ENCODE data around the gene MALRD1.

Gene MALRD1

DNA sequence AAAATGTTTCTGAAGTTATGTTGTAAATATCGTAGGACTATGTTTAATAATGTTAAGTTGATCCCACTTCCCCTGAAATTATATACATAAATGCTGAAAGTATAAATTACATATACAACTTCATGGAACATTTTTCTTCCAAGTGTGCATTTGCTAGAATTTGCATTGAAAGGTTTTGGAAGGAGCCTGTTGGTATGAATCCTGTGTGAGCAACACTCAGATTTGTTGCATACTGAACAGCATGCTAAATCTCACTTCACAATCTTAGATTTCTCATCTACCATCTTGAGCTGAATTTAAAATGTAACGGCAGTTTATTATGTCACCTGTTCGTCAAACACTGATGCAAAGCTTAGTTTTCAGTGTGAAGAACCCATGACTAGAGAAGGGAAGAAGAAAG is 172.6 kb downstream of the MALRD1 start:
- DNase-seq (ENCODE audit: low read depth in 2 of 2), result no peak

DNA sequence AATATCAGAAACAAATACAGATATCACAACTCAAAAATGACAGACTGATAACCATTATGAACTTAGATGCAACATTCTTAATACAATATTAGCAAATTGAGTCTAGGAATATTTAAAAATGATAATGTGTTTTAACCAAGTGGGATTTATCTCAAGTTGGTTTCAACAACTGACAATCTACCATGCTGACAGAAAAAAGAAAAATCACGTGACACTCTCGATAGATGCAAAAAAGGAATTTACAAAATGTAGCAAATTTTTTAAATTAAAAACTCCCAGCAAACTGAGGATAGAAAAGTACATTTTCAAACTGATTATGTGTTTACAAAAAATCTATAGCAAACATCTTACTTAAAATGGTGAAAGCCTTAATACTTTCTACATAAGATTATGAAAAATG is 177.4 kb downstream of the MALRD1 start:
- DNase-seq (ENCODE audit: low read depth in 2 of 2), result no peak

DNA sequence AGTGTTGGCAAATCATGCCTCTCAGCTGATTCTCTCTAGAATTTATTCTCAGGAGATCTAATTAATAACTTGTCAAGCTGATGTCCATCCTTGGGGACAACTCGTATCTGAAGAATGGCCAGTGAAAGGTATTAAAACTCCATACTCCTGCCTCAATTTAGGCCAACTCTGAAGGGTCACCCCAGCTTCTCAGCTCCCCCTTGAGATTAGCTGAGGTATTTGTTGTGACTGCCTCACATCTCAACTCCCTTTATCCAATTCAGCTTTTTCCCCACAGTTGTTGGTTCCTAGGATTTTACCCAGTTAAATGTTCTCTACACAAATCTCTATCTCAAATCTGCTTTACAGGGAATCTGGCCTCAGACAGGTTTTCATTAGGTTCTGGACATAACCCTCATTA is 182.4 kb downstream of the MALRD1 start:
- no peak for DNase-seq (ENCODE audit: low read depth in 2 of 2)

DNA sequence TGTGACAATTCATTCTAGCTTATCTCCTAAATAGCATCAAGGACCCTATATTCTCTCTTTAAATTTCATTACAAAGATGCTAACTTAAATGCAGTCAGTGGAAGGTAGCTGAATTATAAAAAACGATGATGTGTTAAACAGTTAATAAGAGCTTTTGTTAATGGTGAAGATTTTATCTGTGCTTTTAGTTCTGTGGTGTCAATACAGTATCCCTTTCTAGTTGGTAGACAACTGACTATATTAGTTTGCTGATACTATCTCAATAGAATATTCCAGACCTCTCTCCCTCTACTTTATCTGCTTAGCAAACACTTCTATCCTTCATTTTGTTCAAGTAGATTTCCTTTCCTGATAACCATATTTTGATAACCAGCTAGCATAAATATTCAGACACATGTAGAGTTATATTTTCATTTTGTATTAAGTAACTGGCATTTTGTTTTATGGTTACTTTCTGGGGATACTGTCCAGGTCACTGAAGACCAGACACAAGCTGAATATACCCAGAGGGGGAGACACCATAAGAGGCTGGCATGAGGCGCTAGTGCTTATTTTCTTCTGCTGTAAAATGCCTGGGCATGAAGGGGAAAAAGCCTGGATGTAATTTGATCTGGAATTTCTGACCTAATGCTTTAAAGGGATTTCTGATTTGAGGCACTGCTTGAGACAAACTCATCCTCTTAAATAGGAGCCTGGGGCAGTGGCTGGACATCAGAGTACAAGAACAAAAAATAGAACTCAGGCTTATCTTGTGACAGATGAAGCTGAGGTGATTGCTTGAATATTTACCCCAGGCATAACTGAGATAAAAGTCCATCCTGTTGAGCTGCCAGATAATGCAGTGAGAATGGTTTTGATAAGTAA is 197.5 kb downstream of the MALRD1 start:
- no peak for DNase-seq (ENCODE audit: low read depth in 2 of 2)

DNA sequence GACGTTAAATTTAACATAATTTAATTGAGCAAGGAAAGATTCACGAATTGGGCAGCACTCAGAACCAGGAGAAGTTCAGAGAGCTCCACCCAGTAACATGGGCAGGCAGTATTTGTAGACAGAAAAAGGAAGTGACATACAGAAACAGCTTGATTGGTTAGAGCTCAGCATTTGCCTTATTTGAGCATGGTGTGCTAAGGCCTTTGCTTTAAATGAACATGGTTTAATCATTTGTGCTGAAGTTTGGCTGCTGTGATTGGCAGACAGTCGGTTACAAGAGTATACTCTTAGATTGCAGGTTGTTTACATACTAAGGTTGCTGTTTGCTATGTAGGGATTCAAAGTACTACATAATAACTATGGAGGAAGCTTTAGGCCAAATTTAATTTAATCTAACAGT is 199.2 kb downstream of the MALRD1 start:
- no peak for DNase-seq (ENCODE audit: low read depth in 2 of 2)

DNA sequence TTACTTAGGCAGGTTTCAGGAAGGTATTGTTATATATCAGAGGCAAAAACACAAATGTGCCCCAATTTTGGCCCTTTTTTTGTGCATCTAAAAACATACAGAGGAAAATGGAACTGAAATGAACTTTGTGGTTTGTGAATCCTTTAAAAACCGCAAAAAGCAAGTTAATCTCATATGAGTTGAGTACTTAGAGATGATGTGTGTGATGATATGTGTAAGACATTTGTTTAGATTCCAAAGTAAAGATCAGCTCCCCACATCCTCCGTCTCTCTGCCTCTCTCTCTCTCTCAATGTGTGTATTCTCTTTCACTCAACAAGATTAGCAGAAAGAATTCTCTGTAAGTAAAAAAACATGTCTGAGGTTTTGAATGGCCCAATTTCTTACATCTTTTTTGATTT is 201.9 kb downstream of the MALRD1 start:
- DNase-seq (ENCODE audit: low read depth in 2 of 2), result no peak

DNA sequence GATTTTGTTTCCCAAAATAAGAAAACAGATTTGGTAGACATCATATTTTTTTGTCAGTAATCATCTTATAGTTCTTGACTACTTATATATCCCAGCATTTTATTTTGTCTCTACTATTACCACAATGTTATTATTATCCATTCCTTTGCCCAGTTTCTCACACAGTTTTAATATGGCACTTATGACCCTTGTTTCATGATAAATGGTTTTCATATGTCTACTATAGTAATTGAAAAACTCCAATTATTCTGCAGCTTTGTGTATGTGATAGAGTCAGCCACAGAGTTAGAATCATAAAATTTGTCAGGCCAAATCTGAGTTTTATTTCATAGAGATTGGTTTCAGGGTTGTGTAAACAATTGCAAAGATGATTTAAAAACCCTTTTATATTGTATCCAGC is 203.9 kb downstream of the MALRD1 start:
- DNase-seq (ENCODE audit: low read depth in 2 of 2), result no peak

DNA sequence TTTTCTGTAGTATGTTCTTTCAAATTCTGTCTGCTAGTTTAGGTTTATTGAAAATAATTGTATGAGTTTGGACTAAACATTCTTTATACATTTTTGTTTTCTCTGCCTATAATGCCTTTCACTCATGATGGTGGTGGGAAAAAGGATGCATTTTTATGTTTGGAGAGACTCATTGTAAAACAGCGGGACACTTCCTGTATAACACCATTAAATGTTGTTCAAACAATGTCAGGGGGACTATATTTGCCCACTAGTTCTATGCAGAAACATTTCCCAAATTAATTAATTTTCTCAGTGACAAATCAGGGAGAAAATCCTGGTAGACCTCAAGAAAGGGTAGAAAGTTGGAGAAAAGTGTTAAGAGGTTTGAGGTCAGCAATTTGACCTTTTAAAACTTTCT is 207.7 kb downstream of the MALRD1 start:
- DNase-seq (ENCODE audit: low read depth in 2 of 2), result no peak

DNA sequence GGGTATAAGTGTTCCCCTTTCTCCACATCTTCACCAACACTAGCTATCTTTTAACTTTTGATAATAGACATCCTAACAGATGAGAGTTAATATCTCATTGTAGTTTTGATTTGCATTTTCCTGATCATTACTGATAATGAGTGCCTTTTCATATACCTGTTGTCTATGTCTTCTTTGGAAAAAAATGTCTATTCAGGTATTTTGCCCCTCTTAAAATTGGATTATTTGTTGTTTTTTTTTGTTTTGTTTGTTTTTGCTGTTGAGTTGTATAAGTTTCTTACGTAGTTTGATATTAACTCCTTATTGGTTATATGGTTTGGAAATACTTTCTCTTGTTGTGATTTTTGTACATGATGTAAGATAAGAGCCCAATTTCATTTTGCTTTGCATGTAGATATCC is 214.7 kb downstream of the MALRD1 start:
- no peak for DNase-seq (ENCODE audit: low read depth in 2 of 2)

DNA sequence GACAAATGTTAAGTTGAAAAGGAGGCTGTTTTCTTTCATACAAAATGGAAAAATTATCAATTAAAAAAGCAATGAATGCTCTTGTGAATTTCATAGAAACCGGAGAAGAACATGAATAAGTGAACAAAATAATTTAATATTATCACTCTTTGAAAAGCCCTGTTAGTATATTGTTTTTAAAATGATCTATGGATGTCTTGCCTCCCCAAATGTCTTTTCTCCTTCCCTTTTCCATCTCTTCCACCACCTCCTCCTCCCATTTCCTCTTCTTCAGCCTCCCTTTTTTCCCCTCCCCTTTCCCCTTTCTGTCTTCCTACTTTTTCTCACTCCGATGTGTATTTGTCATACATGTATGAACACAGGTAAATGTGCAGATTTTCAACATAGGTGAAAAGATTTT is 234.7 kb downstream of the MALRD1 start:
- DNase-seq (ENCODE audit: low read depth in 2 of 2), result no peak

DNA sequence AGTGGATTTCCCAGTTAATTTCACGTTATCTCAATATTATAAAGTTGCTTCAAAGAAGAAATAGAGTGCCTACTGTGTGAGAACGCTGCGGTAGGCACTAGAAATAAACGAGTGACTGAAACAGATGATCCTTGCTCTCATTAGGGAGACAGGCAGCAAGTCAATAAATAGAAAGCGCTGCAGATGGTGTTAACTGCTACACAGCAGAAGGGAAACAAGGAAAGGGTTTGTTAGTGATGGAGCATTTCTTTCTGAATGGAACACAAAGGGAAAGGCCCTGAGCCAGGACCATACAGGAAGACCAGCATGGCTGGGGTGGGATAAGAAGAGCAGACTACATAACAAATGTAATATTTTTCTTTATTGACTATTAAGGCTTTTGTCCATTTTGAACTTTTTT is 235.2 kb downstream of the MALRD1 start:
- DNase-seq (ENCODE audit: low read depth in 2 of 2), result no peak

DNA sequence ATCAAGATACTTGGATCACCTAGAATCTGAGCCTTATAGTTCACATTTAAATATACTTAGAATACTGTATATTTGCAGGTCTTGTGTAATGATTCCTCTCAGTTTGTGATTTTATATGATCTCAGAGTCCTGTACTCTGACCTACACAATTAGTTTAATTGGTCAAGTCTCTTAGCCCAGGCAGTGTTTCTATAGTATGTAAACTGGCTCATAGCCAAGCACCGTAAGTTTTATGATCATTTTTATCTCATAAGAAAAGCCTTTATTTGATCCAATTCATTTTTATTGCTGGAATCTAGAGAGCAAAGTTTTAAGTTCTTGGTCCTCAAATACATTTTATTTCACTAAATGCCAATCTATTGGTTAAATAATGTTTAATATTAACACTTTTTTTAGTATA is 242.2 kb downstream of the MALRD1 start:
- no peak for DNase-seq (ENCODE audit: low read depth in 2 of 2)

DNA sequence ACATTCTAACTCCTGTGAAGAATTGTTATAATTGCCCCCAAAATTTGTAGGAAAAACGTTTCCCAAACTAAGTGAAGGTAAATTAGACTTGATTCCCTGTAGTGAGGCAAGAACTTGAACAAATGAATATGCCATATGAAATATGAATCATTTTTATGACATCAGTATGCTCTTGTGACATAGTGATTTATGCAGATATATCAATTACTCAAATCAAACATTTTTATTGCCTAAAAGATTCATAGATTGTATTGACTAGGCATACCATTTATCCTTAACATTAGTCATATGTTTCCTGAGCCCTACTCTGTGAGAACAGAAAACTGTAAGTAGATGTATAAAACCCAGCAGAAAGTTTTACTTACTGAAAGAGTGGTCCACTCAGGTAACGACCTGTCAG is 245.6 kb downstream of the MALRD1 start:
- DNase-seq (ENCODE audit: low read depth in 2 of 2), result no peak

DNA sequence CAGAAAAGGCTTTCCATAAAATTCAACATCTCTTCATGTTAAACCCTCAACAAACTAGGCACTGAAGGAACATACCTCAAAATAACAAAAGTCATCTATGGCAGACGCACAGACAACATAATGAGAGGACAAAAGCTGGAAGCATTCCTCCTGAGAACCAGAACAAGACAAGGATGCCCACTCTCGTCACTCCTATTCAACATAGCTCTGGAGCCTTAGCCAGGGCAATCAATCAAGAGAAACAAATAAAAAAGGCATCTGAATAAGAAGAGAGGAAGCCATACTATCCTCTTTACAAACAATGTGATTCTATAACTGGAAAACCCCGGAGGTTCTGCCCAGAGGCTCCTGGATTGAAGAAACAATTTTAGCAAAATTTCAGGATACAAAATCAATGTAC is 251.0 kb downstream of the MALRD1 start:
- no peak for DNase-seq (ENCODE audit: low read depth in 2 of 2)

DNA sequence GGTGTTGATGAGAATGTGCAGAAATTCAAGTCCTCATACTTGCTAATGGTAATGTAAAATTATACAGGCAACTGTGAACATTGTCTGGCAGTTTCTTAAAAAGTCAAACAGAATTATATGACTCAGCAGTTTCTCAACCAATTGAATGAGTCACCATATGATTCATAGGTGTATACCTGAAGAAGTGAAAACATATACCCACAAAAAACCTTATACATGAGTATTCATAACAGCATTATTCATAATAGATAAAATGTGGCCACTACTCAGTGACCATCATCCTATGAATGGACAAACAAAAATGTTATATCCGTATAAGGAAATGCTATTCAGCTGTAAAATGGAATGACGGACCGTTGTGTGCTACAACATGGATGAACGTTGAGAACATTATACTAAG is 253.5 kb downstream of the MALRD1 start:
- DNase-seq (ENCODE audit: low read depth in 2 of 2), result no peak

DNA sequence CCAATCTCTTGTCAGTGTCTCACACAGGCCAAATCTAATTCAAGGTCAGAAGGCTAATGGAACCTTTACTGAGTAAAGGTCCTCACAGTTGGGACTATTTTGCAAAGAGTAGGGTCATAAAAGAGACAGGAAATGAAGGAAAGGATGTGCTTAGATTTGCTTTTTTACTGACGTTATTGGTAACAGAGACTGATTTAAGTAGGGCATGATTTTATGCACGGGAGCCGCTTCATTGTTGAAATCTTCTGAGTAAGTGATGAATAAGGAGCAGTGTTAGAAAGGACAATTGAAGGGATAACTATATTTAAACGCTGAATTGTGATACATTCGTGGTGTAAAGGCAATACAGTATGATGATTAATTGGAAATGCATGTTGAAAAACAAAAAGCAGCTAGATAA is 261.5 kb downstream of the MALRD1 start:
- no peak for DNase-seq (ENCODE audit: low read depth in 2 of 2)

DNA sequence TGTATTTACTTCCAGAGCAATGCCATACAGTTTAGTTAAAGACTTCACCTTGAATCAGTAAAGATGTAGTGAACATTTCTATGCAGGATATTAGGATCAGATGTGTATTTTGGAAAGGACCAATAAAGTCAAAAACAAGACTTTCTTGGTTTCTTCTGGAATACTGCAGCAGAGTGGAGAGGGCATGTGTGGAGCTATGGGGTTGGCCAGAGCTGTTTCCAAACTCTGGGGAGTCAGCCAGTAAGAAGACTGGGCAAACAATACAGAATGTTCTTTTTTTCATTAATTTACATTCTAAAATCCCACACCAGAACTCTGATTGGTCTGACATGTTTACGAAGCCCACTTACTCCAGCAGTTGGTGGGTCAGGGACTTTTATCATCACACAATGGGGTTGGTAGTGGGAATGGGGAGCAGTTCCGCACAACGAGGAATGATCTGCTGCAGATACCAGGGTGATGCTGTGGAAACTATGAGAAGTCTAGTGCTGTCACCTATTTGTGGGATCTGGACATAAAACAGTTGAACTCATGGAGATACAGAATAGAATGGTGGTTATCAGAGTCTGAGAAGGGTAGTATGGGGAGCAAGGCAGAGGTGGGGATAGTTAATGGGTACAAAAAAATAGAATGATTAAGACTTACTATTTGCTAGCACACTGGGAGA is 267.7 kb downstream of the MALRD1 start:
- no peak for DNase-seq (ENCODE audit: low read depth in 2 of 2)

DNA sequence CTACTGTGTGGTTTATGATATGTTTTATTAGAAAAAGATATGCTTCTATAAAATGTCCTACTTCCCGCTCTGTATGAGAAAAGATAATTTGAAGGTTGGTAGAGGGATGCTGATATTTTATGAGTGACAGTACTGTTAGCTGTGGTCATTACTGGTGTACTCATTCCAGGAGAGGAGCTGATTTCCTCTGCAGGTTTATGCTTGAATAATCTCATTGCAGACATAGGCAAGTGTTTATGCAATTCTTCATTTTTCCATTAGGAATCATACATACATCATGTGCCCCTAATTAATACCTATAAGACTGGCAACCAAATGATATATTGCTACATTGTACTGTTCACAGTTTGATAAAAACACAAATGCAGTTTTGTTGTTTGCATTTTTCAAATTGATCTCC is 269.4 kb downstream of the MALRD1 start:
- no peak for DNase-seq (ENCODE audit: low read depth in 2 of 2)

DNA sequence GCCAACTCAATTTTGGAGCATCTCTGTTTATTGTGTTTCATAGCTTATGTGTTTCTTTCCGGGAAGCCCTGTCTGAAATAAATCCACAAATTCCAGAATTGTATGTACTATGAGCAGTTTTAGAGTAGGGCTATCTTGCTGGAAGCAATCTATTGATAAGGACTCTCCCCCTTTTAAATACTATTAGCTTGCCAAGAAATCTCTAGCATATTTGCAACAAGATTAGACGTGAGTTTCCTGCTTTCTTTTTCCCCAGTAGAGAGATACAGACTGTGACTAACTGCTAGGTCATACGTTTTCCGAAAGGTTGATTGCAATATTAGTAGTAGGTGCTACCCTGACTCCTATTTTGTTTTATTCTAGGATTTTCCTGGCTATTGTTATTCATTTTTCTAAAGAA is 277.0 kb downstream of the MALRD1 start:
- DNase-seq (ENCODE audit: low read depth in 2 of 2), result no peak

DNA sequence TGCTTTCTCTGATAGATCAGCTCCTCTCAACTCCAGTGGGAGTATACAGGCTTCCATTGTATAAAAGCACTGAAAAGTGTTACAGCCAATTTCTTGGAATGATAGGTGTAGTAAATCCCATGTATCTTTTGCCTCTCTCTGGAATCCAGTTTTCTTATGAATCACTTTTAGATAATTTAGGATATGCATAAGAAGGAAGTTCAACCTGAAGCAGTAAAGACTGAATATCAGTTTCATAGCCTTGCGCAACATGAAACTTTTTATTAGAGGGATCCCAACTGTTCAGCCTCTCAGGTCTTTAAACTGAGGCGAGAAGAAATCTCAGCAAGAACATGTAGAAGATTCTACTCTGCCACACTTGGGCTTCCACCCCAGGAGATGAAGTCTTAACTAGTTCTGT is 280.0 kb downstream of the MALRD1 start:
- DNase-seq (ENCODE audit: low read depth in 2 of 2), result no peak

DNA sequence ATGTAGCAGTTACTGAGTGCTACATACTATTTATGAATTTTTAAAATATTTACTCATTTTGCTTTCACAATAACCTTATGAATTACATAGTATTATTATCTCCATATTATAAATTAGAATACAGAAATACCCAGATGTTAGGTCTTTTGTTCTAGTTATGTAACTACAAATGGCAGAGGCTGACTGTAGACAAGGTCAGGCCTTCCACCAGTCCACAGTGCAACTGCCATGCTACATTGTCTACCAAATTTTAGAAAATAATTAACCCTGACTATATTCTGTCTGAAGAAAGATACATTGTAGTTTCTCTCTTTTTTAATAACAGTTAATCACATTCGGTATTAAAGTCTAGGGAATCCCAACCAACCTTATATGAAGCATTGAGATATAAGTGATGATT is 280.9 kb downstream of the MALRD1 start:
- no peak for DNase-seq (ENCODE audit: low read depth in 2 of 2)

DNA sequence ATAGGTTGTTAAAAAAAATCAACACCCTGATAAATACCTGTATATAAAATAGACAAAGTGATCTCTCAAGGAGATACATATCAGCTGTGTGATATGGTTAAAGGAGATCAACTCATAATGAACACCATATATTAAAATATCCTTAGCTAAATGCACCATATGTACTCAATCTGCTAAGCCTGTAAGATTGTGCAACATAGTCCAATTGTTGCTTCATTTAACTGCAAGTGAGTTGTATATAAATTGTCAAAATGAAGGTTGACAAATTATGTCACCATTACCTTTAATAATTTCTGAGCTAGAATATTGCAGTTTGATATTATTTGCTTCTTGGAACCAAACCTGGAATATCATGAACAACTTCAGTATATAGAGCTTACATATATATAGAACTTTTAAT is 283.7 kb downstream of the MALRD1 start:
- no peak for DNase-seq (ENCODE audit: low read depth in 2 of 2)

DNA sequence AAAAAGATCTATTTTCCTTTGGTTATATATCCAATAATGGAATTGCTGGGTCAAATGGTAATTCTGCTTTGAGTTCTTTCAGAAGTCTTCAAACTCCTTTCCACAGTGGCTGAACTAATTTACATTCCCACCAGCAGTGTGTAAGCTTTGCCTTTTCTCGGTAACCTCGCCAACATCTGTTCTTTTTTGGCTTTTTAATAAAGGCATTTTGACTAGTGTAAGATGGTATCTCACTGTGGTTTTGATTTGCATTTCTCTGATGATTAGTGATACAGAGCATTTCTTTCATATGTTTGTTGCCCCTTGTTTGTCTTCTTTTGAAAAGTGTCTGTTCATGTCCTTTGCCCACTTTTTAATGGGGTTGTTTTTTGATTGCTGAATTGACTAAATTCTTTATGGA is 285.0 kb downstream of the MALRD1 start:
- DNase-seq (ENCODE audit: low read depth in 2 of 2), result no peak

DNA sequence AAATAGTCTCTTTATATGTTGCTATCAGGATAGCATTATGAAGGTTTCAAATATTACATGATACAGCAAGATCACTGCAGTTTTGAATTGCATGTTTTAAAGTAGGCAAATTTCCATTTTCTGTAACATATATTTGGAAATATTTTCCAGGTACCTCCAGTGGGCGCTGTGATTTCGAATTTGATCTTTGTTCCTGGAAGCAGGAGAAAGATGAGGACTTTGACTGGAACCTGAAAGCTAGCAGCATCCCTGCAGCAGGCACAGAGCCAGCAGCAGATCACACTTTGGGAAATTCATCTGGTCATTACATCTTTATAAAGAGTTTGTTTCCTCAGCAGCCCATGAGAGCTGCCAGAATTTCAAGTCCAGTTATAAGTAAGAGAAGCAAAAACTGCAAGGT is 299.0 kb downstream of the MALRD1 start:
- DNase-seq (ENCODE audit: low read depth in 2 of 2), result no peak

All from activated CD8-positive, alpha-beta memory T cell treated with anti-CD3 and anti-CD28 coated beads for 4 hours (primary cell).